Esophagus squamous epithelium (tissue), 4 donors: ENCODE results near the gene ITGA2B.

ENCODE experiments used
- CTCF ChIP-seq, 6 experiments: fragments of 450-650 bp in 4 of 6; fragments of 200-600 bp in 2 of 6; sonication (generic) in 2 of 6; IDR thresholded peaks; one replicate each; pipeline ENCODE4 v1.5.1; 2016 to 2019; ENCODE audit warnings: antibody characterized with exemption in 6 of 6, mild to moderate bottlenecking in 4 of 6, moderate library complexity in 4 of 6
- POLR2A ChIP-seq, 4 donors: fragments of 450-650 bp; IDR thresholded peaks; one replicate each; pipeline ENCODE4 v1.6.1; 2017; ENCODE audit warnings: antibody characterized with exemption in 4 of 4, mild to moderate bottlenecking in 4 of 4, moderate library complexity in 3 of 4

DNA sequence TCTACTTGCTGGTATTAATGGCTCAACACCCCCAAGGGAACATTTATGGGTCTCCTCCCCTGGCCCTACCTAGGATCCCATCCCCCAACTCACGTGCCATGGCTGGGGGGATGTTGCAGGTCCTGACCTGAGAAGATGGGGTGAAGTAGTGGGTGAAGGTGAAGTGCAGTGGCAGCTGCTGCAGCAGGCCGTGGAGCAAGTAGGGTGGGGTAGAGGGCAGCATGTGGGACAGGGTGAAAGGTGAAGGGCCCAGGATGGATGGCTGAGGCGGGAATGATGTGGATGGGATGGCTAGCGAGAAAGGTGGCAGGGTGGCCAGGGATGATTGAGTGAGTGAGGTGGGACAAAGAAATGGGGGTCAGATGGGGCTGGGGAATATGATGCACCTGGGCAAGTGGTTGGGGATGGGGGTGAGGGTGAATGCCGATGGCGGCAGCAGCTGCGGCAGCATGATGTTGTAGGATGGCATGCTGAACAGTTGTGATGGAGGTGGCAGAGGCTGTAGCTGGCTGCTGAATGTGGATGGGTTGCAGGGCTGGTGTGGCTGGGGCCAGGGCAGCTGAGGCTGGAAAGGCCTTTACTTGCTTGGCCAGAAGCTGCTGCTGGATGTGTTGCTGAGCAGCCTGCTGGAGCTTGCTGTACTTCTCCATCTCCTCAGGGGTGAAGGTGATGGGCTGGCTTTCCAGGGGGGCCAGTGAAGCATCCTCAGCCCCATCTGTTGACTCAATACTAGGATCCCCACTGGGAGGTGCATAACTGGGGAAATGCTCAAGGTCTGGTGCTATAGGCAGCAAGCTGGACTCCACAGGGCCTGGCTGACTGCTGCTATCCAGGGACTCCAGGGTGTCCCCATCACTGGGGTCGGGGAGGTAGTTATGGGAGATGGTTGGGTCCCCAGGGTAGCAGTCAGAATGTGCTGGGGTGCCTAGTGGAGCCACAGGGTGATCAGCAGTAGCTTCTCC lies 8.3 kb upstream of the ITGA2B start:
- TF ChIP-seq CTCF (IDR thresholded peaks at IDR 0.05) (no peak), POLR2A (IDR thresholded peaks at IDR 0.05) (no peak)
